PC-3 (cell line): ENCODE measurements around the gene ATP13A3. TPM values are rescaled to one million over a fixed set of nuclear protein-coding genes. Genes with fewer than 3 reads are reported as not detected.
A peak's percentile ranks its signal among the peaks of the same experiment; 100 is the strongest.

Source experiments
- ATAC-seq: fragments of 200-7000 bp; cut with Tn5 transposase; 2 replicates; pipeline ENCODE4 v1.9.1; 2020; ENCODE audit warnings: mild to moderate bottlenecking, moderate library complexity
- BruUV-seq: library from RNA; stranded (reverse); fragments of 400-500 nt; replicated peaks from 2 replicates; lab custom pipeline; 2021; lab: Mats Ljungman, UMichigan
- CTCF ChIA-PET: fragments of 300-600 bp; sonication (Branson Sonifier 250); formaldehyde crosslinking; loops from one replicate; lab custom pipeline; 2022; ENCODE audit warnings: antibody characterized with exemption; lab: Charles Lee
- POLR2A ChIA-PET: fragments of 300-600 bp; sonication (Branson Sonifier 250); formaldehyde crosslinking; loops from one replicate; lab custom pipeline; 2022; ENCODE audit warnings: antibody characterized with exemption; ENCODE audit not compliant: unreplicated experiment; lab: Charles Lee
- DNase-seq: peaks from one replicate; pipeline ENCODE4 v3.0.0-alpha.2; 2015
- H2AFZ ChIP-seq: fragments of 300-600 bp; sonication (generic); 2 replicates; pipeline ENCODE4 v1.6.0; 2016; ENCODE audit warnings: antibody characterized with exemption, low read length
- H3F3A ChIP-seq: fragments of 300-600 bp; sonication (generic); one replicate; pipeline ENCODE4 v1.6.0; 2017; ENCODE audit warnings: antibody characterized with exemption, low read length, control low read depth, mild to moderate bottlenecking; ENCODE audit not compliant: unreplicated experiment
- H3K27ac ChIP-seq: fragments of 300-600 bp; sonication (generic); 2 replicates; pipeline ENCODE4 v1.5.1; 2016; ENCODE audit warnings: mild to moderate bottlenecking, low read length
- H3K27me3 ChIP-seq: fragments of 300-600 bp; sonication (generic); 2 replicates; pipeline ENCODE4 v1.6.1; 2016; ENCODE audit warnings: low read length, mixed read lengths
- H3K36me3 ChIP-seq: fragments of 300-600 bp; sonication (generic); 2 replicates; pipeline ENCODE4 v1.6.1; 2016; ENCODE audit warnings: low read depth, mixed run types, low read length, mixed read lengths
- H3K4me1 ChIP-seq: fragments of 300-600 bp; sonication (generic); 2 replicates; pipeline ENCODE4 v1.5.1; 2016; ENCODE audit warnings: low read length; ENCODE audit not compliant: insufficient read depth
- H3K4me2 ChIP-seq: fragments of 300-600 bp; sonication (generic); 2 replicates; pipeline ENCODE4 v1.6.0; 2016; ENCODE audit warnings: low read length
- H3K4me3 ChIP-seq: fragments of 300-600 bp; sonication (generic); 2 replicates; pipeline ENCODE4 v1.5.1; 2016; ENCODE audit warnings: mild to moderate bottlenecking, low read length, mixed read lengths
- H3K79me2 ChIP-seq: fragments of 300-600 bp; sonication (generic); 2 replicates; pipeline ENCODE4 v1.6.1; 2017; ENCODE audit warnings: low read length, mixed read lengths
- H3K9ac ChIP-seq: fragments of 300-600 bp; sonication (generic); 2 replicates; pipeline ENCODE4 v1.6.0; 2016; ENCODE audit warnings: mild to moderate bottlenecking, low read length
- H3K9me2 ChIP-seq: fragments of 300-600 bp; sonication (generic); replicated peaks from 2 replicates; pipeline ENCODE4 v1.6.1; 2016; ENCODE audit warnings: mixed run types, low read length, mixed read lengths
- H3K9me3 ChIP-seq: fragments of 300-600 bp; sonication (generic); 2 replicates; pipeline ENCODE4 v1.6.1; 2016; ENCODE audit warnings: low read length, mixed read lengths
- H4K20me1 ChIP-seq: fragments of 300-600 bp; sonication (generic); 2 replicates; pipeline ENCODE4 v1.6.1; 2016; ENCODE audit warnings: low read length, mixed read lengths
- EZH2 ChIP-seq: fragments of 300-600 bp; sonication (generic); IDR thresholded peaks from one replicate; pipeline ENCODE4 v1.6.1; 2017; ENCODE audit warnings: antibody characterized with exemption, mild to moderate bottlenecking, low read length; ENCODE audit not compliant: unreplicated experiment
- EZH2phosphoT487 ChIP-seq: fragments of 300-600 bp; sonication (generic); IDR thresholded peaks from 2 replicates; pipeline ENCODE4 v1.6.1; 2018; ENCODE audit warnings: mild to moderate bottlenecking, antibody characterized with exemption, low read length, borderline replicate concordance
- intact Hi-C: fragments of 100-400 bp; cut with micrococcal nuclease; formaldehyde crosslinking; loops from 2 replicates; pipeline ENCODE4 v1.9.0; 2023
- total RNA-seq: library from RNA; depleted of rRNA; stranded (reverse); fragments of >200 nt; gene quantifications from 2 replicates; pipeline ENCODE4 v1.2.3, GENCODE V29; 2014
- TF ChIP-seq, protein P1 (sequence below): fragments of 300-600 bp; sonication (generic); conservative IDR thresholded peaks from 2 replicates; pipeline ENCODE4 v1.5.1; 2017; ENCODE audit warnings: antibody characterized with exemption, low read depth, mild to moderate bottlenecking, low read length

ATP13A3 gene
- total RNA-seq, 1 experiment from 2014 or later, result 69.4 TPM

DNA sequence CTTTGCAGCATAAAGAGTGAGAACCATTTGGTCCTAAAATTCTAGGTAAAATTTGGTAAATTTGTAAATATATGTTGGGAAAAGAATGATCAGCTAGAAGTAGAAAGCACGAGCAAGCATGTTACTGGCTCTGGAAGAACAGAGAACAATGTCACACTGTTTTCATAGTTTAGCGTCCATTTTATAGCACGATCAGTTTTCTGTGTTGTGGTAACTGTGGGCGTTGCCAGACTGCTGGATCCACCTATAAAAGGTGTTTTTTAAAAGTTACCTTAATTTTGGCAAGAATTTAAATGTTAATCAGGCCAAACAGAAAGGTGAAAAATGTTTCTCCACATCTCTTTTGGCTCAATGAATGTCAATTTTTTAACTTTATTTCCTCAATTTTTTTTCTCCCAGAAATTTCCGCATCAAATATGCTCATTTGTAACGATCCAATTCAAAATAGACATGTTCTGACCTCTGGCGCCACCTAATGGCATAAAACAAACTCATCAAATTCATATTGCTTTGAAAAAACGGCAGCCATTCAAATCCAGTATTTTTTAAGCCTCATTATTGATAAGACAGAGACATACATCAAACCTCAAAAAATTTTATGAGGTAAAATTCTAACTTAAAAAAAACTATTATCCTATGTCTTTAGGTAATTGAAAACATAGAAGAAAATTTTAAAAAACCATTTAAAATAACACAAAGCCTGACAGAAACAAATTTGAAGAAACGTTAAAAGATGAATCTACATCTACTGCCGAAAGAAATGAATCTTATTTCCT, 82.2 kb downstream of the ATP13A3 start:
- no peaks in the 10 kb centered on the region for H4K20me1 ChIP-seq
- no peaks in the 10 kb centered on the region for H3K9me2 ChIP-seq
- H3K4me2 ChIP-seq, result no peak overlapping the region
- CTCF ChIA-PET, result interaction anchor here (0.6 kb wide), 1 partner anchor 63 kb away, joined by 3 read pairs; no protein-coding TSS in a partner anchor
- intact Hi-C loops, result loop anchor here (1.0 to 2.0 kb wide), 2 partner anchors 60 to 71 kb away; no protein-coding TSS in a partner anchor
- no peak overlapping the region for H3K9ac ChIP-seq
- no peaks in the 10 kb centered on the region for H3K9me3 ChIP-seq
- peaks cover 8% of the 10 kb centered on the region; the same call in 1 of the 2 replicates for H3K4me1 ChIP-seq
- TSS peak; percentile 7 for BruUV-seq
- H3K27me3 ChIP-seq, result no peaks in the 10 kb centered on the region
- H3K27ac ChIP-seq, result no peak overlapping the region
- DNase-seq (peak; percentile 75), ATAC-seq (no peak)
- no peaks in the 10 kb centered on the region for H3F3A ChIP-seq
- H3K79me2 ChIP-seq, result no peaks in the 10 kb centered on the region
- no peak overlapping the region for H2AFZ ChIP-seq
- no peak overlapping the region for H3K4me3 ChIP-seq
- POLR2A ChIA-PET, result no interaction called here
- H3K36me3 ChIP-seq, result peaks cover 5% of the 10 kb centered on the region; the same call in 1 of the 2 replicates
- no peak for TF ChIP-seq EZH2
- TF ChIP-seq, protein P1, sequence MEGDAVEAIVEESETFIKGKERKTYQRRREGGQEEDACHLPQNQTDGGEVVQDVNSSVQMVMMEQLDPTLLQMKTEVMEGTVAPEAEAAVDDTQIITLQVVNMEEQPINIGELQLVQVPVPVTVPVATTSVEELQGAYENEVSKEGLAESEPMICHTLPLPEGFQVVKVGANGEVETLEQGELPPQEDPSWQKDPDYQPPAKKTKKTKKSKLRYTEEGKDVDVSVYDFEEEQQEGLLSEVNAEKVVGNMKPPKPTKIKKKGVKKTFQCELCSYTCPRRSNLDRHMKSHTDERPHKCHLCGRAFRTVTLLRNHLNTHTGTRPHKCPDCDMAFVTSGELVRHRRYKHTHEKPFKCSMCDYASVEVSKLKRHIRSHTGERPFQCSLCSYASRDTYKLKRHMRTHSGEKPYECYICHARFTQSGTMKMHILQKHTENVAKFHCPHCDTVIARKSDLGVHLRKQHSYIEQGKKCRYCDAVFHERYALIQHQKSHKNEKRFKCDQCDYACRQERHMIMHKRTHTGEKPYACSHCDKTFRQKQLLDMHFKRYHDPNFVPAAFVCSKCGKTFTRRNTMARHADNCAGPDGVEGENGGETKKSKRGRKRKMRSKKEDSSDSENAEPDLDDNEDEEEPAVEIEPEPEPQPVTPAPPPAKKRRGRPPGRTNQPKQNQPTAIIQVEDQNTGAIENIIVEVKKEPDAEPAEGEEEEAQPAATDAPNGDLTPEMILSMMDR, result peak; percentile 86

DNA sequence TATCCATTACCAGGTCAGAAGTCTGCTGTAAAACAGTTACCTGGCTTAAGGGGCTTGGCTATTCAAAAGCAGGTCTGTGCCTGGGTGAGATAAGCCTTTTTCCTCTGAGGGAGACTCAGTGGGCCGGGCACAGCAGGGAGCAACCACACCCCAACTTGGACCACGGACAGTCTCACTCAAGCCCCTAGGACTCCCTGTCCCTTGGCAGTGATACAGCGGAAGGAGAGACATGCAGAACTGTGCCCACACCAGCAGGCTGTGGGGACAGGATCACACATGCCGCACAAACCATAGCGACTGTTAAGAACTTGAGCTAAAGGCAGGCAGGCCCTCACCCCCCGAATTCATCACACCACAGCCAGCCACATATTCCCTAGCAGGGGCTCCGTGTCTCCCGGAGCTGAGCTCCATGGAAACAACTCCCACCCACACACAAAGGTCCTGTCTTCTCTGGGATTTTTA, 84.9 kb downstream of the ATP13A3 start:
- intact Hi-C loops, result no loop called here
- ChIA-PET POLR2A (no interaction called here), CTCF (no interaction called here)
- Histone ChIP-seq H3F3A (no peaks in the 10 kb centered on the region), H3K9me2 (no peaks in the 10 kb centered on the region), H3K4me3 (no peak overlapping the region), H3K9me3 (no peaks in the 10 kb centered on the region), H3K79me2 (no peaks in the 10 kb centered on the region), H3K4me1 (no peaks in the 10 kb centered on the region), H3K27me3 (no peaks in the 10 kb centered on the region), H3K9ac (no peak overlapping the region), H3K36me3 (0 out of 2 replicates have a peak, but pooled peaks cover 5% of the 10 kb centered on the region), H3K4me2 (no peak overlapping the region), H3K27ac (no peak overlapping the region), H4K20me1 (no peaks in the 10 kb centered on the region), H2AFZ (no peak overlapping the region)
- no peak; the same call in 1 of the 2 replicates for ATAC-seq
- BruUV-seq, result no TSS peak
- no peak for DNase-seq
- TF ChIP-seq EZH2, result no peak
- TF ChIP-seq, protein P1, result no peak
- no peak for TF ChIP-seq EZH2phosphoT487

GRCh38 chr3:194401346-194401745, 85.5 kb downstream of the ATP13A3 start:
- no TSS peak for BruUV-seq
- Histone ChIP-seq H3K27me3 (no peaks in the 10 kb centered on the region), H3K36me3 (0 out of 2 replicates have a peak, but pooled peaks cover 5% of the 10 kb centered on the region), H4K20me1 (no peaks in the 10 kb centered on the region), H3K4me3 (no peak overlapping the region), H2AFZ (no peak overlapping the region), H3K9ac (no peak overlapping the region), H3K4me2 (no peak overlapping the region), H3K4me1 (no peaks in the 10 kb centered on the region), H3K79me2 (no peaks in the 10 kb centered on the region), H3F3A (no peaks in the 10 kb centered on the region), H3K27ac (no peak overlapping the region), H3K9me2 (no peaks in the 10 kb centered on the region), H3K9me3 (no peaks in the 10 kb centered on the region)
- TF ChIP-seq EZH2 (no peak), EZH2phosphoT487 (no peak)
- TF ChIP-seq, protein P1, result no peak
- DNase-seq (no peak), ATAC-seq (no peak)
- intact Hi-C loops, result no loop called here
- ChIA-PET CTCF (no interaction called here), POLR2A (no interaction called here)
